Skeletal muscle tissue (tissue), 4 donors: ENCODE measurements around the gene HEXD. TPM values are rescaled to one million over a fixed set of nuclear protein-coding genes. Genes with fewer than 3 reads are reported as not detected.
"Not testable (repeated sequence)": the region's sequence is repeated elsewhere in the genome, so short reads cannot be mapped to it uniquely, and the experiment has no call there.

Experiments
- H3K27ac ChIP-seq: one replicate; pipeline ENCODE4 v1.7.0; 2013; ENCODE audit warnings: mild to moderate bottlenecking, low read depth, low read length, inconsistent platforms
- H3K27me3 ChIP-seq, 3 donors: one replicate each; pipeline ENCODE4 v1.7.0; 2013; ENCODE audit warnings: low read length in 3 of 3; ENCODE audit not compliant: control insufficient read depth in 3 of 3, insufficient read depth in 3 of 3
- H3K36me3 ChIP-seq, 3 donors: one replicate each; pipeline ENCODE4 v1.7.0; 2013; ENCODE audit warnings: low read length in 3 of 3; ENCODE audit not compliant: control insufficient read depth in 3 of 3, insufficient read depth in 3 of 3
- H3K4me1 ChIP-seq, 3 donors: one replicate each; pipeline ENCODE4 v1.7.0; 2013; ENCODE audit warnings: low read length in 3 of 3, mild to moderate bottlenecking in 3 of 3; ENCODE audit not compliant: control insufficient read depth in 3 of 3, insufficient read depth in 3 of 3
- H3K4me3 ChIP-seq, 3 donors: one replicate each; pipeline ENCODE4 v1.7.0; 2013; ENCODE audit warnings: low read length in 3 of 3
- H3K9ac ChIP-seq, 3 donors: one replicate each; pipeline ENCODE4 v1.7.0; 2013; ENCODE audit warnings: low read length in 3 of 3, mild to moderate bottlenecking in 3 of 3, moderate library complexity in 2 of 3, low read depth in 1 of 3
- H3K9me3 ChIP-seq, 3 donors: one replicate each; pipeline ENCODE4 v1.7.0; 2013; ENCODE audit warnings: low read length in 3 of 3; ENCODE audit not compliant: control insufficient read depth in 3 of 3
- total RNA-seq: library from RNA; depleted of rRNA; stranded (reverse); fragments of >200 nt; gene quantifications from one replicate; pipeline ENCODE4 v1.2.3, GENCODE V29; 2014
- donor health status: Osteomylitis.

Gene HEXD
- total RNA-seq, result 11.5 TPM

GRCh38 chr17:82418001-82418986, at the start of gene HEXD, which contains the start of gene OGFOD3:
Gene HEXD, plus strand, starts transcription at chr17:82418347. Its CDS starts 1,453 bp downstream, at chr17:82419800.
Gene OGFOD3, minus strand, starts transcription at chr17:82418586. Its CDS starts 101 bp downstream, at chr17:82418485.
- H3K9ac ChIP-seq, result peak within 1 kb of the TSS; percentile 77 to 96 (median 84)
- H3K4me1 ChIP-seq, result peaks cover 10 to 14% (median 11%) of the 10 kb centered on the region in 3 donors
- peak within 1 kb of the TSS; percentile 75 for H3K27ac ChIP-seq
- H3K9me3 ChIP-seq, result peaks cover 0 to 2% (median 0%) of the 10 kb centered on the region in 3 donors
- H3K27me3 ChIP-seq, result no peaks in the 10 kb centered on the region
- peaks cover 8 to 17% (median 14%) of the 10 kb centered on the region in 3 donors for H3K36me3 ChIP-seq
- peak within 1 kb of the TSS; percentile 80 to 88 (median 85) for H3K4me3 ChIP-seq

- Histone ChIP-seq H3K4me3 (no peak overlapping the region), H3K9me3 (no peaks in the 10 kb centered on the region), H3K9ac (no peak overlapping the region), H3K36me3 (no peaks in the 10 kb centered on the region), H3K27me3 (peaks cover 15 to 33% (median 31%) of the 10 kb centered on the region in 3 donors), H3K27ac (no peak overlapping the region), H3K4me1 (peaks cover 8 to 23% (median 16%) of the 10 kb centered on the region in 3 donors)
Measured at GRCh38 chr17:82369211-82369610, 48.9 kb upstream of the HEXD start.

GRCh38 chr17:82370471-82371332, 47.4 kb upstream of the HEXD start:
- H3K27me3 ChIP-seq, result peaks cover 25 to 42% (median 41%) of the 10 kb centered on the region in 3 donors
- H3K4me1 ChIP-seq, result peaks cover 8 to 23% (median 16%) of the 10 kb centered on the region in 3 donors
- H3K9me3 ChIP-seq, result no peaks in the 10 kb centered on the region
- H3K36me3 ChIP-seq, result no peaks in the 10 kb centered on the region
- H3K27ac ChIP-seq, result no peak overlapping the region
- peak overlapping the region; percentile 52 to 71 (median 65) for H3K4me3 ChIP-seq
- H3K9ac ChIP-seq, result peak overlapping the region in 2 of 3 donors; percentile 40 to 57

GRCh38 chr17:82371333-82372248, 46.6 kb upstream of the HEXD start, which contains the start of gene UTS2R:
Gene UTS2R, plus strand, starts transcription at chr17:82371765. Its CDS starts 2,560 bp downstream, at chr17:82374325.
- Histone ChIP-seq H3K27me3 (peaks cover 30 to 49% (median 44%) of the 10 kb centered on the region in 3 donors), H3K9me3 (no peaks in the 10 kb centered on the region), H3K4me1 (peaks cover 8 to 23% (median 16%) of the 10 kb centered on the region in 3 donors), H3K9ac (peak within 1 kb of the TSS in 2 of 3 donors; percentile 40 to 57), H3K27ac (no peak within 1 kb of the TSS), H3K36me3 (no peaks in the 10 kb centered on the region), H3K4me3 (peak within 1 kb of the TSS; percentile 52 to 71 (median 65))

GRCh38 chr17:82372249-82373071, 45.7 kb upstream of the HEXD start:
- Histone ChIP-seq H3K27me3 (peaks cover 30 to 49% (median 44%) of the 10 kb centered on the region in 3 donors), H3K36me3 (no peaks in the 10 kb centered on the region), H3K9ac (no peak overlapping the region), H3K27ac (no peak overlapping the region), H3K4me1 (peaks cover 8 to 23% (median 16%) of the 10 kb centered on the region in 3 donors), H3K4me3 (peak overlapping the region in 1 of 3 donors; percentile 14), H3K9me3 (no peaks in the 10 kb centered on the region)

- H3K27me3 ChIP-seq, result peaks cover 27 to 52% (median 42%) of the 10 kb centered on the region in 3 donors
- H3K36me3 ChIP-seq, H3K4me3 ChIP-seq, H3K27ac ChIP-seq, H3K9me3 ChIP-seq, H3K9ac ChIP-seq: not testable (repeated sequence)
- H3K4me1 ChIP-seq, result peaks cover 9 to 25% (median 17%) of the 10 kb centered on the region in 3 donors
Measured at GRCh38 chr17:82373072-82373452, 45.1 kb upstream of the HEXD start.

- no peak overlapping the region for H3K27ac ChIP-seq
- H3K4me3 ChIP-seq, result no peak overlapping the region
- peaks cover 34 to 61% (median 51%) of the 10 kb centered on the region in 3 donors for H3K27me3 ChIP-seq
- H3K36me3 ChIP-seq, result no peaks in the 10 kb centered on the region
- no peak overlapping the region for H3K9ac ChIP-seq
- peaks cover 13 to 34% (median 25%) of the 10 kb centered on the region in 3 donors for H3K4me1 ChIP-seq
- H3K9me3 ChIP-seq, result no peaks in the 10 kb centered on the region
Measured at GRCh38 chr17:82373731-82374625, 44.2 kb upstream of the HEXD start.
